ENCODE data around the gene KBTBD4.
"Not testable (repeated sequence)": the region's sequence is repeated elsewhere in the genome, so short reads cannot be mapped to it uniquely, and the experiment has no call there.

The KBTBD4 gene

DNA sequence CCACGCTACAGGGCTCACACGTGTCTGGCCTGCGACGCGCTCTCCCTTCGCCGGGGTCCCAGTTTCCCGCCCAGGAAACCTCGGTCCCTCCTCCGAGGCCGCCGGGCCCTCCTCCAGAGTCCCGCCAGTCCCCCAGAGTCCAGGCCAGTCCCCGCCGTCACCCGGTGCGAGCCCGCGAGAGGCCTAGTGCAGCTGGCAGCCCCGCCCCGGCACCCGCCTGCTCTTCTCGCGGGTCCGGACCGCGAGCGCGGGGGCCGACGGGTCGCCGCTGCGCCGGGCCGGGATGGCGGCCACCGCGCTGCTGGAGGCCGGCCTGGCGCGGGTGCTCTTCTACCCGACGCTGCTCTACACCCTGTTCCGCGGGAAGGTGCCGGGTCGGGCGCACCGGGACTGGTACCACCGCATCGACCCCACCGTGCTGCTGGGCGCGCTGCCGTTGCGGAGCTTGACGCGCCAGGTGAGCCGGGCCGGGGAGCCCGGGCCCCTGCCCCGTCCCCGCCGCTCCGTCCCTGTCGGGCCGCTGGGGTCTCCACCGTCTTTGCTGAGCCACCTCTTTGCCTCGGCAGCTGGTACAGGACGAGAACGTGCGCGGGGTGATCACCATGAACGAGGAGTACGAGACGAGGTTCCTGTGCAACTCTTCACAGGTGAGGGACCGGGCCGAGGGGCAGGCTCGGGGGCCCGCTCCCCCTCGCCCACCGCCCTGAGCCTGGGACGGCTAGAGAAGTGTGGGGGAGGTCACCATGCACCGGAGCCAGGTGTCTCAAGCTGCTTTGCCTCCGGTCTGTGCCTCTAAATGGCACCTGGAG is 13.2 kb downstream of the KBTBD4 start, which contains the start of gene PTPMT1:
Gene PTPMT1, plus strand, starts transcription at position 260 of the 809 bp plus-strand sequence. Its CDS starts 24 bp downstream, at position 284.
- H3K4me3 ChIP-seq (ENCODE audit: low read depth, low read length): peak within 1 kb of the TSS; percentile 84
- TF ChIP-seq CTCF (IDR thresholded peaks at IDR 0.05; ENCODE audit: low read depth, low read length, missing control alignments): no peak
- in situ Hi-C loops (cut with HindIII; ENCODE audit: low sequenced_read_pairs): no loop called here
- no peak for DNase-seq (ENCODE audit: low read depth)

GRCh38 chr11:47564933-47565339 is 13.8 kb downstream of the KBTBD4 start:
- in situ Hi-C loops (cut with HindIII; ENCODE audit: low sequenced_read_pairs): no loop called here
- DNase-seq (ENCODE audit: low read depth): no peak
- no peak for TF ChIP-seq CTCF (IDR thresholded peaks at IDR 0.05; ENCODE audit: low read depth, low read length, missing control alignments)
- peak overlapping the region; percentile 84 for H3K4me3 ChIP-seq (ENCODE audit: low read depth, low read length)

- H3K4me3 ChIP-seq (ENCODE audit: low read depth, low read length): peak overlapping the region; percentile 84
- DNase-seq (ENCODE audit: low read depth); in situ Hi-C loops (cut with HindIII; ENCODE audit: low sequenced_read_pairs): not testable (repeated sequence)
Measured at GRCh38 chr11:47564366-47564765, 14.4 kb downstream of the KBTBD4 start.

DNA sequence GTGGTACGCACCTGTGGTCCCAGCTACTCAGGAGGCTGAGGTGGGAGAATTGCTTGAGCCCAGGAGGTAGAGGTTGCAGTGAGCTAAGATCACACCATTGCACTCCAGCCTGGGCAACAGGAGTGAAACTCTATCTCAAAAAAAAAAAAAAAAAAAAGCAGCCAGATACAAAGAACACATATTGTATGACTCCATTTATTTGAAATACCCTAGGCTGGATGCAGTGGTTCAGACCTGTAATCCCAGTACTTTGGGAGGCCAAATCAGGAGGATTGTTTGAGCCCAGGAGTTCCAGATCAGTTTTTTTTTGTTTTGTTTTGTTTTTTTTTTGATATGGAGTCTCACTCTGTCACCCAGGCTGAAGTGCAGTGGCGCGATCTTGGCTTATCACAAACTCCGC is 16.4 kb downstream of the KBTBD4 start:
- H3K4me3 ChIP-seq (ENCODE audit: low read depth, low read length); in situ Hi-C loops (cut with HindIII; ENCODE audit: low sequenced_read_pairs); DNase-seq (ENCODE audit: low read depth): not testable (repeated sequence)

DNA sequence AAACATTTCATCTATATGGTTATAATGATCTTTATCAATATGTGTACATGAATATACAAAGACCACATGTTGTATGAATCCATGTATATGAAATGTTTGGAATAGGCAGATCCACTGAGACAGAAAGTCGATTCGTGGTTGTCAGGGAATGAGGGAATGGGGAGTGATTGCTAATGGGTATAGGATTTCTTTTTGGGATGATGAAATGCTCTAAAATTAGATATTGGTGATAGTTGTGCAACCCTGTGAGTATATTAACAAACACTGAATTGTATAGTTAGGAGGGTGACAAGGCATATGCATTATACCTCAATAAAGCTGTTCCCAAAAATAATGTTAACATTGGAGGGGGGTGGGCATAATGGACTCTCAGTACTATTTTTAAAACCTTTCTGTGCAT is 18.3 kb downstream of the KBTBD4 start:
- no peak for TF ChIP-seq CTCF (IDR thresholded peaks at IDR 0.05; ENCODE audit: low read depth, low read length, missing control alignments)
- in situ Hi-C loops (cut with HindIII; ENCODE audit: low sequenced_read_pairs): no loop called here
- H3K4me3 ChIP-seq (ENCODE audit: low read depth, low read length): no peak overlapping the region
- no peak for DNase-seq (ENCODE audit: low read depth)

GRCh38 chr11:47558695-47559094 is 20.1 kb downstream of the KBTBD4 start:
- DNase-seq (ENCODE audit: low read depth): no peak
- no peak for TF ChIP-seq CTCF (IDR thresholded peaks at IDR 0.05; ENCODE audit: low read depth, low read length, missing control alignments)
- H3K4me3 ChIP-seq (ENCODE audit: low read depth, low read length): no peak overlapping the region
- in situ Hi-C loops (cut with HindIII; ENCODE audit: low sequenced_read_pairs): no loop called here

- in situ Hi-C loops (cut with HindIII; ENCODE audit: low sequenced_read_pairs); DNase-seq (ENCODE audit: low read depth); H3K4me3 ChIP-seq (ENCODE audit: low read depth, low read length): not testable (repeated sequence)
Measured at GRCh38 chr11:47557004-47557403, 21.8 kb downstream of the KBTBD4 start.

DNA sequence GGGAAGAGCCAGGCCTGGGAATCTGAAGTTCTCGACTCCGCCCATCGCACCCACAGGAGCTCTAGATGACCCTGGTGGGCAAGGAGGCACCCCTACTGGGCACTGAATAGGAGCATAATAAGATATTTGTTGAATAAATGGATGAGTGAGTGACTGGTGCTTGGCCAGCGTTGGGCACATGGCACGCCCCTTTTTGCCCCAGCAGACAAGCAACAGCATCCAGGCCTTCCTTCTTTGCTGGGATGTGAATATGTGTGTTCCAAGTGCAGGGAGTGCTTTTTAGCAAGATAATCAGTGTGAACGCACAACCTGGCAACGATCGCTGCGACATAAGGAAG is 25.4 kb downstream of the KBTBD4 start:
- in situ Hi-C loops (cut with HindIII; ENCODE audit: low sequenced_read_pairs): no loop called here
- no peak for DNase-seq (ENCODE audit: low read depth)
- H3K4me3 ChIP-seq (ENCODE audit: low read depth, low read length): peak overlapping the region; percentile 86
- TF ChIP-seq CTCF (IDR thresholded peaks at IDR 0.05; ENCODE audit: low read depth, low read length, missing control alignments): no peak

Measured in astrocyte of the cerebellum (primary cell).